NOMO-1 treated with DMSO at 0.1 percent for 48 hours (cell line): ENCODE measurements around the gene RAB12.

Source experiments
- DNase-seq: peaks from one replicate; lab custom pipeline; 2025; ENCODE audit not compliant: unreplicated experiment; lab: John Stamatoyannopoulos, UW

RAB12 gene

GRCh38 chr18:8681196-8681595 is 72.0 kb downstream of the RAB12 start:
- DNase-seq: no peak

- no peak for DNase-seq
Observed at GRCh38 chr18:8684577-8684976, 75.3 kb downstream of the RAB12 start.

- DNase-seq: no peak
Observed at GRCh38 chr18:8685141-8685913, 76.1 kb downstream of the RAB12 start.

- no peak for DNase-seq
Observed at GRCh38 chr18:8685914-8686216, 76.6 kb downstream of the RAB12 start.

GRCh38 chr18:8686611-8687010 is 77.4 kb downstream of the RAB12 start:
- no peak for DNase-seq

GRCh38 chr18:8688216-8688800 is 79.1 kb downstream of the RAB12 start:
- no peak for DNase-seq

GRCh38 chr18:8688816-8689215 is 79.6 kb downstream of the RAB12 start:
- DNase-seq: no peak
